H9 (cell line): ENCODE data around the gene TECPR2. TPM values are rescaled to one million over a fixed set of nuclear protein-coding genes. Genes with fewer than 3 reads are reported as not detected.

ENCODE experiments used
- DNase-seq: peaks from one replicate; pipeline ENCODE4 v3.0.0-alpha.2; 2017
- H2AFZ ChIP-seq: one replicate; pipeline ENCODE4 v1.6.1; 2013; ENCODE audit warnings: mild to moderate bottlenecking, low read length, control low read depth, moderate library complexity
- H2AK5ac ChIP-seq: 2 replicates; pipeline ENCODE4 v1.6.1; 2013; ENCODE audit warnings: low read length, control low read depth, mixed read lengths; ENCODE audit not compliant: insufficient read length
- H2BK120ac ChIP-seq: one replicate; pipeline ENCODE4 v1.6.1; 2013; ENCODE audit warnings: low read depth, mild to moderate bottlenecking, low read length, control low read depth, inconsistent platforms; ENCODE audit not compliant: poor library complexity, severe bottlenecking
- H2BK12ac ChIP-seq: 2 replicates; pipeline ENCODE4 v1.6.1; 2013; ENCODE audit warnings: low read length, control low read depth, mixed read lengths, low read depth; ENCODE audit not compliant: insufficient read length
- H2BK15ac ChIP-seq: 2 replicates; pipeline ENCODE4 v1.6.1; 2013; ENCODE audit warnings: low read depth, low read length, control low read depth
- H2BK20ac ChIP-seq: one replicate; pipeline ENCODE4 v1.6.1; 2013; ENCODE audit warnings: low read depth, mild to moderate bottlenecking, low read length, control low read depth, inconsistent platforms; ENCODE audit not compliant: poor library complexity, severe bottlenecking
- H2BK5ac ChIP-seq: 2 replicates; pipeline ENCODE4 v1.6.1; 2013; ENCODE audit warnings: low read length, control low read depth, mixed read lengths; ENCODE audit not compliant: insufficient read length
- H3K14ac ChIP-seq: 2 replicates; pipeline ENCODE4 v1.6.1; 2013; ENCODE audit warnings: low read length, control low read depth; ENCODE audit not compliant: insufficient read depth
- H3K18ac ChIP-seq: 2 replicates; pipeline ENCODE4 v1.6.1; 2013; ENCODE audit warnings: low read depth, mild to moderate bottlenecking, mixed read lengths, low read length, control low read depth; ENCODE audit not compliant: insufficient read length
- H3K23ac ChIP-seq: 2 replicates; pipeline ENCODE4 v1.6.1; 2013; ENCODE audit warnings: low read length, control low read depth, mixed read lengths, low read depth; ENCODE audit not compliant: insufficient read length
- H3K23me2 ChIP-seq: 2 replicates; pipeline ENCODE4 v1.6.1; 2013; ENCODE audit warnings: low read depth, mild to moderate bottlenecking, mixed read lengths, low read length, control low read depth; ENCODE audit not compliant: insufficient read length, poor library complexity, severe bottlenecking
- H3K27ac ChIP-seq: 2 replicates; pipeline ENCODE4 v1.5.1; 2013; ENCODE audit warnings: low read length, control low read depth, mixed read lengths, low read depth; ENCODE audit not compliant: insufficient read length
- H3K27me3 ChIP-seq: 2 replicates; pipeline ENCODE4 v1.6.1; 2013; ENCODE audit warnings: low read length, control low read depth, inconsistent platforms; ENCODE audit not compliant: insufficient read depth
- H3K4ac ChIP-seq: 2 replicates; pipeline ENCODE4 v1.6.1; 2013; ENCODE audit warnings: low read depth, mild to moderate bottlenecking, control low read depth, inconsistent platforms, low read length, moderate library complexity
- H3K4me1 ChIP-seq: 2 replicates; pipeline ENCODE4 v1.6.1; 2013; ENCODE audit warnings: low read length, control low read depth, inconsistent platforms; ENCODE audit not compliant: insufficient read depth
- H3K4me2 ChIP-seq: 2 replicates; pipeline ENCODE4 v1.6.1; 2013; ENCODE audit warnings: low read length, control low read depth, mixed read lengths; ENCODE audit not compliant: insufficient read length, insufficient read depth
- H3K56ac ChIP-seq: 2 replicates; pipeline ENCODE4 v1.6.1; 2013; ENCODE audit warnings: low read depth, mild to moderate bottlenecking, mixed read lengths, low read length, control low read depth; ENCODE audit not compliant: insufficient read length
- H3K79me1 ChIP-seq: 2 replicates; pipeline ENCODE4 v1.6.1; 2013; ENCODE audit warnings: low read depth, mild to moderate bottlenecking, moderate library complexity, low read length, control low read depth, inconsistent platforms; ENCODE audit not compliant: insufficient read depth, poor library complexity, severe bottlenecking
- H3K79me2 ChIP-seq: 2 replicates; pipeline ENCODE4 v1.6.1; 2013; ENCODE audit warnings: low read length, control low read depth, inconsistent platforms; ENCODE audit not compliant: insufficient read depth
- H3K9ac ChIP-seq: 2 replicates; pipeline ENCODE4 v1.6.1; 2013; ENCODE audit warnings: low read length, control low read depth, mixed read lengths; ENCODE audit not compliant: insufficient read length; ENCODE audit errors: extremely low read depth
- H3K9me3 ChIP-seq: one replicate; pipeline ENCODE4 v1.6.1; 2013; ENCODE audit warnings: low read depth, low read length, inconsistent platforms; ENCODE audit not compliant: control insufficient read depth
- H3T11ph ChIP-seq: one replicate; pipeline ENCODE4 v1.6.1; 2013; ENCODE audit warnings: mild to moderate bottlenecking, low read length, control low read depth, inconsistent platforms
- H4K20me1 ChIP-seq: one replicate; pipeline ENCODE4 v1.6.1; 2013; ENCODE audit not compliant: control insufficient read depth, insufficient read length, insufficient read depth
- H4K5ac ChIP-seq: 2 replicates; pipeline ENCODE4 v1.6.1; 2013; ENCODE audit warnings: low read depth, mild to moderate bottlenecking, mixed read lengths, low read length, control low read depth; ENCODE audit not compliant: insufficient read length
- H4K8ac ChIP-seq: replicated peaks from 2 replicates; pipeline ENCODE4 v1.6.1; 2013; ENCODE audit warnings: low read length, control low read depth, mixed read lengths, low read depth; ENCODE audit not compliant: insufficient read length
- H4K91ac ChIP-seq: 2 replicates; pipeline ENCODE4 v1.6.1; 2013; ENCODE audit warnings: low read depth, mild to moderate bottlenecking, moderate library complexity, mixed read lengths, low read length, control low read depth; ENCODE audit not compliant: insufficient read length
- H3K27ac Mint-ChIP-seq, 3 experiments: 2 replicates in 2 of 3; 3 replicates in 1 of 3; pipeline ENCODE4 v1.8.0; 2020 to 2021; ENCODE audit warnings: mixed read lengths in 3 of 3, mild to moderate bottlenecking in 1 of 3, moderate library complexity in 1 of 3
- H3K27me3 Mint-ChIP-seq: 2 replicates; pipeline ENCODE4 v1.8.0; 2021; ENCODE audit warnings: low read depth, mild to moderate bottlenecking, moderate library complexity, mixed read lengths
- H3K36me3 Mint-ChIP-seq, 3 experiments: 2 replicates in 2 of 3; 3 replicates in 1 of 3; pipeline ENCODE4 v1.8.0; 2020 to 2021; ENCODE audit warnings: low read depth in 3 of 3, mixed read lengths in 3 of 3; ENCODE audit not compliant: insufficient read depth in 1 of 3
- H3K4me1 Mint-ChIP-seq, 2 experiments: 2 replicates each; pipeline ENCODE4 v1.8.0; 2020; ENCODE audit warnings: mixed read lengths in 2 of 2
- H3K4me3 Mint-ChIP-seq, 2 experiments: 2 replicates in 1 of 2; 3 replicates in 1 of 2; pipeline ENCODE4 v1.8.0; 2020 to 2021; ENCODE audit warnings: mild to moderate bottlenecking in 2 of 2, mixed read lengths in 2 of 2, moderate library complexity in 1 of 2
- H3K9me3 Mint-ChIP-seq, 2 experiments: 2 replicates in 1 of 2; 3 replicates in 1 of 2; pipeline ENCODE4 v1.8.0; 2020; ENCODE audit warnings: mild to moderate bottlenecking in 2 of 2, mixed read lengths in 2 of 2, moderate library complexity in 1 of 2
- WGBS: extraction: QIAGEN DNeasy Blood & Tissue Kit; methylation state at CpG from one replicate; pipeline ENCODE4 v1.1.7; 2013; ENCODE audit warnings: missing lambda C conversion rate, low lambda C conversion rate, mixed read lengths; ENCODE audit not compliant: insufficient read length; ENCODE audit errors: extremely low coverage; 5-methylcytosine and 5-hydroxymethylcytosine counted together
- total RNA-seq: library from RNA; stranded (reverse); gene quantifications from 2 replicates; pipeline ENCODE4 v1.2.1, GENCODE V29; 2021
- TF ChIP-seq, protein P1 (sequence below): fragments of 200-600 bp; sonication (generic); conservative IDR thresholded peaks from 3 replicates; pipeline ENCODE4 v1.8.0; 2021; ENCODE audit warnings: antibody characterized with exemption, mild to moderate bottlenecking

The TECPR2 gene
- total RNA-seq, 1 experiment from 2014 or later: 15.4 TPM

DNA sequence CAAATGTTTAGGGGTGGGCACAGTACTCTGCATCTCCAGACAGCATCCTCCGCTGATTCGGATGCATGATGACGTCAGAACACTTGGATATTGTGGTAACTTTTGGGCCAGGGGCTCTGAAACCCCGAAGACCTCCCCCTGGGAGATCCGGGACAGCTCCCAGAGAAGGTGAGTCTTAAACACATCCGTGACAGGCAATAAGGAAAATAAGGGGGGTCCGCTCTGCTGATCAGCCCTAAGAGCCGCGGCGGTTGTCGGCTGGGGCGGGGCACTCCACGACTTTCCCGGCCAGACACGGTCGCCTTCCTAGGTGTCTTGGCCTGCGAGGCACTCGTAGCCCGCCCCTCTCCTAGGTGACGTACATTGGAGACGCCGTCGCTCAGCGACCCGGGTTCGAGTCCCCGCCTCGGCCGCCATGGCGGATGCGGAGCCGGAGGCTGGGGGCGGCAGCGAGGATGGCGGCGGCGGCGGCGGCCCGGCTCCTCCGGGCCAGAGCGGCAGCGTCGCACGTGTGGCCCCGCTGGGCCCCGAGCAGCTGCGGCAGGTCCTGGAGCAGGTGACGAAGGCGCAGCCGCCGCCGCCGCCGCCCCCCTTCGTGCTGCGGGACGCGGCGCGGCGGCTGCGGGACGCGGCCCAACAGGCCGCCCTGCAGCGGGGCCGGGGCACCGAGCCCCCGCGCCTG lies 43.2 kb upstream of the TECPR2 start, which contains the start of gene ZNF839:
TSS of gene ZNF839 (plus strand) at position 396 of the 682 bp plus-strand sequence. CDS start at position 416, 20 bp downstream.
- Histone ChIP-seq H3K79me2 (no peaks in the 10 kb centered on the region), H2AFZ (peak within 1 kb of the TSS; percentile 74), H2BK5ac (no peak within 1 kb of the TSS), H3K4ac (no peak within 1 kb of the TSS), H2AK5ac (no peak within 1 kb of the TSS), H4K8ac (no peak within 1 kb of the TSS), H3K9ac (peak within 1 kb of the TSS; percentile 56), H2BK15ac (no peak within 1 kb of the TSS), H3T11ph (no peak within 1 kb of the TSS), H2BK120ac (no peak within 1 kb of the TSS), H3K14ac (peak within 1 kb of the TSS; percentile 66; the same call in 1 of the 2 replicates), H3K27ac (no peak within 1 kb of the TSS), H2BK20ac (no peak within 1 kb of the TSS), H3K18ac (peak within 1 kb of the TSS; percentile 62), H4K20me1 (no peaks in the 10 kb centered on the region), H3K9me3 (no peaks in the 10 kb centered on the region), H3K56ac (no peak within 1 kb of the TSS), H2BK12ac (peak within 1 kb of the TSS; percentile 18), H4K91ac (peak within 1 kb of the TSS; percentile 20), H3K23ac (no peak within 1 kb of the TSS), H3K23me2 (peaks cover 17% of the 10 kb centered on the region), H3K27me3 (no peaks in the 10 kb centered on the region; the same call in 1 of the 2 replicates), H3K4me2 (peak within 1 kb of the TSS; percentile 76), H4K5ac (no peak within 1 kb of the TSS), H3K4me1 (no peaks in the 10 kb centered on the region; the same call in 1 of the 2 replicates), H3K79me1 (no peaks in the 10 kb centered on the region)
- Mint-ChIP-seq H3K4me3 (peak within 1 kb of the TSS; percentile 88 to 94), H3K9me3 (no peaks in the 10 kb centered on the region; a peak in 1 of 5 replicates), H3K27ac (peak within 1 kb of the TSS; percentile 55 to 98 (median 92); a peak in 5 of 7 replicates), H3K27me3 (peaks cover 24% of the 10 kb centered on the region), H3K36me3 (no peaks in the 10 kb centered on the region; a peak in 2 of 7 replicates), H3K4me1 (peaks cover 41 to 47% of the 10 kb centered on the region in 2 experiments)
- TF ChIP-seq, protein P1, sequence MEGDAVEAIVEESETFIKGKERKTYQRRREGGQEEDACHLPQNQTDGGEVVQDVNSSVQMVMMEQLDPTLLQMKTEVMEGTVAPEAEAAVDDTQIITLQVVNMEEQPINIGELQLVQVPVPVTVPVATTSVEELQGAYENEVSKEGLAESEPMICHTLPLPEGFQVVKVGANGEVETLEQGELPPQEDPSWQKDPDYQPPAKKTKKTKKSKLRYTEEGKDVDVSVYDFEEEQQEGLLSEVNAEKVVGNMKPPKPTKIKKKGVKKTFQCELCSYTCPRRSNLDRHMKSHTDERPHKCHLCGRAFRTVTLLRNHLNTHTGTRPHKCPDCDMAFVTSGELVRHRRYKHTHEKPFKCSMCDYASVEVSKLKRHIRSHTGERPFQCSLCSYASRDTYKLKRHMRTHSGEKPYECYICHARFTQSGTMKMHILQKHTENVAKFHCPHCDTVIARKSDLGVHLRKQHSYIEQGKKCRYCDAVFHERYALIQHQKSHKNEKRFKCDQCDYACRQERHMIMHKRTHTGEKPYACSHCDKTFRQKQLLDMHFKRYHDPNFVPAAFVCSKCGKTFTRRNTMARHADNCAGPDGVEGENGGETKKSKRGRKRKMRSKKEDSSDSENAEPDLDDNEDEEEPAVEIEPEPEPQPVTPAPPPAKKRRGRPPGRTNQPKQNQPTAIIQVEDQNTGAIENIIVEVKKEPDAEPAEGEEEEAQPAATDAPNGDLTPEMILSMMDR: no peak
- peak; percentile 90 for DNase-seq
- WGBS: no CpG with 5 or more reads among the region's 71 CpGs
